Activated CD4-positive, alpha-beta T cell treated with anti-CD3 and anti-CD28 coated beads for 36 hours (primary cell): Measurements from ENCODE around the gene FADS2. TPM values are rescaled to one million over a fixed set of nuclear protein-coding genes. Genes with fewer than 3 reads are reported as not detected.

Experiments
- ATAC-seq: fragments of 200-7000 bp; cut with Tn5 transposase; one replicate; pipeline ENCODE4 v1.10.0; 2021; ENCODE audit warnings: mild to moderate bottlenecking, moderate library complexity
- CTCF ChIA-PET: fragments of 350-600 bp; sonication (Branson Sonifier 250); formaldehyde crosslinking; loops from one replicate; lab custom pipeline; 2021; ENCODE audit warnings: antibody characterized with exemption; lab: Charles Lee
- POLR2A ChIA-PET: fragments of 350-600 bp; sonication (Branson Sonifier 250); formaldehyde crosslinking; loops from one replicate; lab custom pipeline; 2021; ENCODE audit warnings: antibody characterized with exemption, inconsistent platforms; lab: Charles Lee
- DNase-seq: peaks from one replicate; pipeline ENCODE4 v3.0.0-alpha.2; 2020
- H3K27ac Mint-ChIP-seq: one replicate; pipeline ENCODE4 v1.8.0; 2021; ENCODE audit warnings: mixed read lengths
- H3K27me3 Mint-ChIP-seq: one replicate; pipeline ENCODE4 v1.8.0; 2021; ENCODE audit warnings: mixed read lengths
- H3K36me3 Mint-ChIP-seq: one replicate; pipeline ENCODE4 v1.8.0; 2021; ENCODE audit warnings: low read depth, mixed read lengths
- H3K4me1 Mint-ChIP-seq: one replicate; pipeline ENCODE4 v1.8.0; 2021; ENCODE audit warnings: mixed read lengths
- H3K4me3 Mint-ChIP-seq: one replicate; pipeline ENCODE4 v1.8.0; 2021; ENCODE audit warnings: mild to moderate bottlenecking, moderate library complexity, mixed read lengths
- H3K9me3 Mint-ChIP-seq: one replicate; pipeline ENCODE4 v1.8.0; 2021; ENCODE audit warnings: low read depth, mixed read lengths
- intact Hi-C, 2 experiments: fragments of 100-400 bp; cut with DNase I in 1 of 2; cut with micrococcal nuclease in 1 of 2; formaldehyde crosslinking; loops; one replicate each; pipeline versions ENCODE4 v1.14.2 to v1.15.1; 2022 to 2024; cut with DNase I, micrococcal nuclease
- total RNA-seq, 2 experiments: library from RNA; stranded (reverse); gene quantifications; one replicate each; pipeline ENCODE4 v1.2.3, GENCODE V29; 2021

Gene FADS2
- 10 to 100 TPM; 51.0 to 58.4 TPM for total RNA-seq

- peaks cover 12% of the 10 kb centered on the region for H3K4me1 Mint-ChIP-seq
- POLR2A ChIA-PET: no interaction called here
These were observed at the start of gene FADS2 for GRCh38 chr11:61827571-61828378. Gene FADS2, plus strand, starts transcription at chr11:61828300. Its CDS starts 91 bp downstream, at chr11:61828391.

DNA sequence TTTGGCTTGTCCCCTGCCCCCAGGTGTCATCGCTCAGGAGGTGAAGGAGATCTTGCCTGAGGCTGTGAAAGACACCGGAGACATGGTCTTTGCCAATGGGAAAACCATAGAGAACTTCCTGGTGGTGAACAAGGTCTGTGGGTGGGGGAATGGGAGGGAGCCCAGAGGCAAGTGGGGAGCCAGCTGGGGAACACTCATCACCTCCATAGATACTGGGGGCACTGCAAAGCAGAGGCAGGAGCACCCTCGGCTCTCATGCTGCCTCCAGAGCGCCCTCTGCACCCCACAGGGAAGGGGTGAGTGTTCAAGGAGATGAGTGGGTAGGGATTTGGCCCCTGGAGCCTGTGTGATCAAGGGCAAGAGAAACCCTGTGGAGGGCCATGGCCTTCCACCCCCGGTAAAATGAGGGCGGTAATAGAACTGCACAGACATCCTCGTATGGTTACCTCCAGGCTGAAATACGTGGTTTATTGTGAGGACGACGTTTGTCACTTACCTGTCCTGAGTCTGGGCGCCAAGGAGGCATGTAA lies 49.7 kb upstream of the FADS2 start:
- CTCF ChIA-PET: interaction anchor here (1.1 kb wide), 1 partner anchor 45 kb away, joined by 3 read pairs; no protein-coding TSS in a partner anchor
- H3K27me3 Mint-ChIP-seq: peaks cover 5% of the 10 kb centered on the region

More at GRCh38 chr11:61827571-61828378, at the start of gene FADS2:
- intact Hi-C loops: loop anchor here in 1 of 2 experiments (1.0 kb wide), 2 partner anchors 10 to 35 kb away; partner anchors contain the start of genes FADS1, FEN1 and TMEM258
- DNase-seq: peak; percentile 90
- Mint-ChIP-seq H3K9me3 (no peaks in the 10 kb centered on the region), H3K4me3 (peak within 1 kb of the TSS; percentile 84), H3K27ac (peak within 1 kb of the TSS; percentile 74), H3K36me3 (peaks cover 8% of the 10 kb centered on the region), H3K27me3 (peaks cover 40% of the 10 kb centered on the region)
- ATAC-seq: peak; percentile 86
- CTCF ChIA-PET: interaction anchor here (0.6 to 2.0 kb wide), 4 partner anchors 10 to 512 kb away, joined by 3 to 8 read pairs (median 6); partner anchors contain the start of gene FADS1

GRCh38 chr11:61778920-61779650 lies 49.0 kb upstream of the FADS2 start:
- Mint-ChIP-seq H3K36me3 (peaks cover 3% of the 10 kb centered on the region), H3K27me3 (peaks cover 5% of the 10 kb centered on the region), H3K27ac (no peak overlapping the region), H3K4me3 (no peak overlapping the region), H3K9me3 (no peaks in the 10 kb centered on the region), H3K4me1 (peaks cover 11% of the 10 kb centered on the region)
- intact Hi-C loops: no loop called here
- ChIA-PET POLR2A (no interaction called here), CTCF (interaction anchor here (0.9 to 1.1 kb wide), 2 partner anchors 45 to 46 kb away, joined by 3 read pairs; no protein-coding TSS in a partner anchor)
- ATAC-seq: no peak
- no peak for DNase-seq

More for the DNA sequence above, 49.7 kb upstream of the FADS2 start:
- no peak overlapping the region for H3K27ac Mint-ChIP-seq
- POLR2A ChIA-PET: no interaction called here
- no peaks in the 10 kb centered on the region for H3K36me3 Mint-ChIP-seq
- ATAC-seq (no peak), DNase-seq (no peak)
- no peak overlapping the region for H3K4me3 Mint-ChIP-seq
- peaks cover 11% of the 10 kb centered on the region for H3K4me1 Mint-ChIP-seq
- H3K9me3 Mint-ChIP-seq: no peaks in the 10 kb centered on the region
- intact Hi-C loops: no loop called here

DNA sequence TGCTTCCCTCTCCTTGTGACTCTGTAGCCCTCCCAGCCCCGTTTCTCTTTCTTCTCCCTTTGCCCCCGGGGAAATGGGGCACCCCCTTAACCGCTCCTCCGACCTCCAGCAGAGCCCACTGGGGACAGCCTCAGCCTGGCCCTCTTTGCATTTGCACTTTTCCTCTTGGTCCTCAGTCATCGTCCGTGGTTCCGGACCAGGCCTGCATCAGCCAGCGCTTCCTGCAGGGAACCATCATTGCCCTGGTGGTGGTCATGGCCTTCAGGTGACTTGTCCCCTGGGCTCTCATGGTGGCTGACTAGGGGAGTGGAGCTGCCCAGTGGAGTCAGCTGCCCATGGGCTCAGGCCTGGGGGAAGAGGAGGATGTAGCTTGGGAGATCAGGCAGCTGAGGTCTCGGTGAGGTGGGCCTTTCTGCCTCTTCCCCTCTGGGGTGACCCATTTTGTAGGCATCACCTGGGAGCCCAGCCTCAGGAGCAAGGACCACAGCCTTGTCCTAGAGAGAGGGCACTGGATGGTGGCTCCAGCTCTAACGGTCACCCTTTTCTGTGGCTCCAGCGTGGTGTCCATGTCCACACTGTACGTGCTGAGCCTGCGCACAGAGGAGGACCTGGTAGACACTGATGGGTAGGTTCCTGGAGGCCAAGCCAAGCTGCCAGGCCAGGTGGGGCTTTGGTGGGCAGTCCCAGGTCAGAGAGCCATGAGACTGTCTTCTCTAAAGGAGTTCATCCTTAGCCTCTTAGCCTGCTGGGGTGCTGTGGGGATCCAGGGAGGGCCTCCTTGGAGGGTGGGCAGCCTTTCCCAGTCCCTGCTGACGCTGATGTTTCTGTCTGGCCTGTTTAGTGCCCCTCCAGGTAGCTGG lies 48.2 kb upstream of the FADS2 start:
- no peak overlapping the region for H3K4me3 Mint-ChIP-seq
- no peak overlapping the region for H3K27ac Mint-ChIP-seq
- H3K9me3 Mint-ChIP-seq: no peaks in the 10 kb centered on the region
- ATAC-seq (no peak), DNase-seq (no peak)
- peaks cover 5% of the 10 kb centered on the region for H3K27me3 Mint-ChIP-seq
- intact Hi-C loops: no loop called here
- H3K36me3 Mint-ChIP-seq: peaks cover 4% of the 10 kb centered on the region
- H3K4me1 Mint-ChIP-seq: peaks cover 11% of the 10 kb centered on the region
- ChIA-PET POLR2A (no interaction called here), CTCF (interaction anchor here (0.9 kb wide), 1 partner anchor 47 kb away, joined by 3 read pairs; no protein-coding TSS in a partner anchor)

GRCh38 chr11:61780581-61781162 lies 47.4 kb upstream of the FADS2 start:
- intact Hi-C loops: no loop called here
- Mint-ChIP-seq H3K4me1 (peaks cover 11% of the 10 kb centered on the region), H3K27me3 (peaks cover 5% of the 10 kb centered on the region), H3K36me3 (peaks cover 4% of the 10 kb centered on the region), H3K9me3 (no peaks in the 10 kb centered on the region), H3K4me3 (no peak overlapping the region), H3K27ac (no peak overlapping the region)
- ATAC-seq (no peak), DNase-seq (no peak)
- ChIA-PET POLR2A (no interaction called here), CTCF (interaction anchor here (3.1 kb wide), 1 partner anchor 17 kb away, joined by 14 read pairs; no protein-coding TSS in a partner anchor)

DNA sequence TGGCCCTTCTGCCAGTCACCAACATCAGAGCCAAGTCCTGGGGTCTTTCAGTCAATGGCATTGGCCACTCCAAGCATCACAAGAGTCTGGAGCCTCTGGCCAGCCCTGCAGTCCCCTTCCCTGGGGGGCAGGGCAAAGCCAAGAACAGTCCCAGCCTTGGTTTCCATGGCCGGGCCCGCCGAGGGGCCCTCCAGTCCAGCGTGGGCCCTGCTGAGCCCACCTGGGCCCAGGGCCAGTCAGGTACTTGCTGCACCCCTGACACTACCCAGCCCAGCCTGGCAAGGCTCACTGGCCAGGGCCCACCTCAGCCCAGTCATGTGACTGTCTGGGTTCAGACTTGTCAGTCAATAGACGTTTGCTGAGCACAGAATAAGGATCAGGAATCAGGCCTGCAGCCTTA lies 46.5 kb upstream of the FADS2 start:
- H3K27ac Mint-ChIP-seq: no peak overlapping the region
- peaks cover 4% of the 10 kb centered on the region for H3K36me3 Mint-ChIP-seq
- H3K4me3 Mint-ChIP-seq: no peak overlapping the region
- intact Hi-C loops: no loop called here
- DNase-seq: no peak
- peaks cover 10% of the 10 kb centered on the region for H3K4me1 Mint-ChIP-seq
- H3K27me3 Mint-ChIP-seq: peaks cover 5% of the 10 kb centered on the region
- no peaks in the 10 kb centered on the region for H3K9me3 Mint-ChIP-seq
- CTCF ChIA-PET: interaction anchor here (1.0 to 3.1 kb wide), 2 partner anchors 10 to 16 kb away, joined by 3 to 14 read pairs; no protein-coding TSS in a partner anchor
- no peak for ATAC-seq
- POLR2A ChIA-PET: interaction anchor here (1.0 kb wide), 1 partner anchor 11 kb away, joined by 3 read pairs; the partner anchor contains the start of gene FEN1

DNA sequence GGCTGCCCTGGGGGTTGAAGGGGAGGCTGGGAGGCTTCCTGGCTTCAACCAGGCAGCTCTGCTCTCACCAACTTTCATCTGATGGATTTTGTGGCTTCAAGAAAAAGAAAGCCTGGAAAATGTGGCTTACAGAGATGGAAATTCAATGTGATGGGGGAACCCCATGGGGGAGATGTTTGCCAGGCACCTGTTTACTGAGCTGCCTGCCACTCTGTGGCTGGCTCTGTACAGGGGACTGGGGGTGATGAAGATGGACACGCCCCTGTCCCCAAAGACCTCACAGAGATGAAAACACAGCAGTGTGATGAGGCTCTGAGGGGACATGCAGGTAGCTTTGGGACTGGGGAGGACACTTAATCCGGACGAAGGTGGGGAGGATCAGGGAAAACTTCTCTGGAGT lies 45.8 kb upstream of the FADS2 start:
- H3K27me3 Mint-ChIP-seq: peaks cover 5% of the 10 kb centered on the region
- H3K4me3 Mint-ChIP-seq: no peak overlapping the region
- intact Hi-C loops: no loop called here
- POLR2A ChIA-PET: interaction anchor here (0.7 to 1.0 kb wide), 2 partner anchors 11 to 1144 kb away, joined by 3 read pairs; partner anchors contain the start of gene FEN1
- no peak overlapping the region for H3K27ac Mint-ChIP-seq
- peaks cover 4% of the 10 kb centered on the region for H3K36me3 Mint-ChIP-seq
- no peak for DNase-seq
- ATAC-seq: no peak
- H3K4me1 Mint-ChIP-seq: peaks cover 5% of the 10 kb centered on the region
- CTCF ChIA-PET: interaction anchor here (1.0 to 3.1 kb wide), 2 partner anchors 10 to 15 kb away, joined by 3 to 14 read pairs; no protein-coding TSS in a partner anchor
- no peaks in the 10 kb centered on the region for H3K9me3 Mint-ChIP-seq

DNA sequence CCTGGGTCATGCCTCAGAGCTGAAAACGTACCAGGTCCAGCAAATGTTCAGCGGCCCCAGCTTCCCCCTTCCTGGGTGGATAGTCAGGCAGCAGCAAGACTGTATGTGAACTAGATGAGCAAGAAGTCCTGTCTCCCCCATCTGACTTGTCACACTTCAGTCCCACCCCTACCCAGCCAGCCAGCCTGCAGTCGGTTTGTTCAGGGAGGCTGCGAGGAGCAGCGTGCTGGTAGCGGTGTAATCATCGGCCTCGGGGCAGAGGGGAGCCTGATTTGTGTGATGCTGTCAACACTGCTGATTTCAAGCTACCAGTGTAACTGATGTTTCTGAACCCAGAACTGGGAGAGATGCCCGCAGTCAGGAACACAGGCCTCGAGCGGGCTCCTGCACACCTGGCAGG lies 45.3 kb upstream of the FADS2 start:
- no peak overlapping the region for H3K27ac Mint-ChIP-seq
- intact Hi-C loops: no loop called here
- H3K36me3 Mint-ChIP-seq: peaks cover 4% of the 10 kb centered on the region
- no peak for ATAC-seq
- ChIA-PET CTCF (interaction anchor here (0.5 to 3.1 kb wide), 3 partner anchors 11 to 776 kb away, joined by 3 to 14 read pairs (median 3); no protein-coding TSS in a partner anchor), POLR2A (interaction anchor here (0.7 kb wide), 1 partner anchor 1144 kb away, joined by 3 read pairs; no protein-coding TSS in a partner anchor)
- H3K9me3 Mint-ChIP-seq: no peaks in the 10 kb centered on the region
- H3K4me3 Mint-ChIP-seq: no peak overlapping the region
- H3K4me1 Mint-ChIP-seq: peaks cover 2% of the 10 kb centered on the region
- peaks cover 4% of the 10 kb centered on the region for H3K27me3 Mint-ChIP-seq
- DNase-seq: no peak

DNA sequence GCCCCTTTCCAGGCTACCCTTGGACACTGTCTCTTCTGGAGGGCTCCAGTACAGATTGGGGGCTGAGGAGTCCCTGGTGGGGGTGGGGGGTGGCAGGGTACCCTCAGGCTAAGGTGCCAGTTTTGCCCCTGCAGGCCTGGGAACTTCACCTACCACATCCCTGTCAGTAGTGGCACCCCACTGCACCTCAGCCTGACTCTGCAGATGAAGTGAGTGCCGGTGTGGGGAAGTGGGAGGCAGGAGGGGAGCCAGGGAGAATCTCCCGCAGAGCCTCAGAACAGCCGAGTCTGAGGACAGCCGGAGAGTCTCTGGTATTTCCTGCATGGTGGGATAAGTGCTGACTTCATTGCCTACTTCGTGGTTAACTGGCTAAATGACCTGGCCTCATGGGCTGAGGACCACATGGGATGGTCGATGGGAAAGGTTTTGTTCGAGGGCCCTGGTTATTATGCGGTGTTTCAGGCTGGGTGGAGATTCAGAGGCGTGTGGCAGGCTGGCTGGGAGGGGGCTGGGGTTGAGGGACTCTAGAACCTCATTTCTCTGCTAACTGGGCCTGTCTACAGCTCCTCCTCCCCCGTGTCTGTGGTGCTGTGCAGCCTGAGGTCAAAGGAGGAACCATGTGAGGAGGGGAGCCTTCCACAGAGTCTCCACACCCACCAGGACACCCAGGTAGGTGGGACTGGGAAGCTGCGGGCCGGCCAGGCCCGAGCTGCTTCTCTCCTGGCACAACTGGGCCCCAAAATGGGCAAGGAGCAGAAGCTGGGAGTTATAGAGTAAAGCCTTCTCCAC lies 44.2 kb upstream of the FADS2 start:
- Mint-ChIP-seq H3K4me3 (no peak overlapping the region), H3K9me3 (no peaks in the 10 kb centered on the region), H3K36me3 (peaks cover 9% of the 10 kb centered on the region), H3K4me1 (no peaks in the 10 kb centered on the region), H3K27me3 (no peaks in the 10 kb centered on the region), H3K27ac (no peak overlapping the region)
- POLR2A ChIA-PET: no interaction called here
- no peak for ATAC-seq
- intact Hi-C loops: no loop called here
- DNase-seq: no peak
- CTCF ChIA-PET: interaction anchor here (0.6 to 1.5 kb wide), 2 partner anchors 13 to 83 kb away, joined by 3 read pairs; no protein-coding TSS in a partner anchor
